A549 (cell line): ENCODE results near the gene CELF5. TPM values are rescaled to one million over a fixed set of nuclear protein-coding genes. Genes with fewer than 3 reads are reported as not detected.
A peak's percentile ranks its signal among the peaks of the same experiment; 100 is the strongest.

Experiments used
- ATAC-seq, 2 experiments: fragments of 200-7000 bp in 1 of 2; fragments of >200 bp in 1 of 2; cut with Nextera tagmentation in 1 of 2; cut with Tn5 transposase in 1 of 2; 3 replicates each; pipeline versions ENCODE4 v1.8.0 to v1.9.1; 2018 to 2020; ENCODE audit warnings: mild to moderate bottlenecking in 1 of 2, moderate library complexity in 1 of 2
- CTCF ChIA-PET: fragments of 300-600 bp; sonication (Branson Sonifier 250); formaldehyde crosslinking; extraction: SDS; loops from one replicate; lab custom pipeline; 2021; ENCODE audit warnings: antibody characterized with exemption, inconsistent platforms; lab: Yijun Ruan, JAX
- POLR2A ChIA-PET: fragments of 350-600 bp; formaldehyde crosslinking; extraction: SDS; loops from one replicate; lab custom pipeline; 2021; ENCODE audit warnings: antibody characterized with exemption, inconsistent platforms; lab: Yijun Ruan, JAX
- DNase-seq, 2 experiments: peaks; one replicate each; pipeline versions ENCODE4 v3.0.0 to v3.0.0-alpha.2; 2011 to 2016; ENCODE audit warnings: low read depth in 1 of 2, low spot score in 1 of 2
- FAIRE-seq: peaks from 2 replicates; lab custom pipeline; 2011; peaks lifted over from hg19 to GRCh38; lab: Jason Lieb, UNC
- H3K27ac ChIP-seq, 2 experiments: fragments of >200 bp; sonication (Bioruptor Twin); formaldehyde crosslinking; 3 replicates each; pipeline ENCODE4 v1.5.1; 2016 to 2017
- H3K4me1 ChIP-seq: fragments of >200 bp; sonication (Bioruptor Twin); formaldehyde crosslinking; 3 replicates; pipeline ENCODE4 v1.6.1; 2016
- H3K4me2 ChIP-seq: fragments of >200 bp; sonication (Bioruptor Twin); formaldehyde crosslinking; 3 replicates; pipeline ENCODE4 v1.6.1; 2016
- H3K4me3 ChIP-seq: fragments of >200 bp; sonication (Bioruptor Twin); formaldehyde crosslinking; 3 replicates; pipeline ENCODE4 v1.5.1; 2016
- H3K9me3 ChIP-seq: fragments of >200 bp; sonication (Bioruptor Twin); formaldehyde crosslinking; 3 replicates; pipeline ENCODE4 v1.6.1; 2016
- CBX2 ChIP-seq: fragments of 200-600 bp; sonication (generic); IDR thresholded peaks from 2 replicates; pipeline ENCODE4 v1.6.1; 2016; ENCODE audit warnings: low read depth, mild to moderate bottlenecking, borderline replicate concordance
- CHD4 ChIP-seq: fragments of 200-600 bp; sonication (generic); IDR thresholded peaks from 2 replicates; pipeline ENCODE4 v1.6.1; 2016; ENCODE audit warnings: antibody characterized with exemption, mild to moderate bottlenecking, borderline replicate concordance
- EHMT2 ChIP-seq: fragments of 200-600 bp; sonication (generic); IDR thresholded peaks from 2 replicates; pipeline ENCODE4 v1.6.1; 2016; ENCODE audit warnings: antibody characterized with exemption, low read depth, mild to moderate bottlenecking, moderate library complexity
- ESRRA ChIP-seq: fragments of 150-350 bp; IDR thresholded peaks from 2 replicates; pipeline ENCODE4 v1.6.1; 2014; ENCODE audit warnings: mild to moderate bottlenecking, low read length, borderline replicate concordance
- FOSB ChIP-seq: fragments of 250-450 bp; sonication (Bioruptor Pico); IDR thresholded peaks from 2 replicates; pipeline ENCODE4 v1.5.0; 2020; ENCODE audit warnings: mild to moderate bottlenecking, moderate library complexity
- FOXS1 ChIP-seq: fragments of 250-450 bp; sonication (Bioruptor Pico); IDR thresholded peaks from 2 replicates; pipeline ENCODE4 v1.5.0; 2020; ENCODE audit warnings: mild to moderate bottlenecking, moderate library complexity
- HEYL ChIP-seq: fragments of 250-450 bp; sonication (Bioruptor Pico); IDR thresholded peaks from 2 replicates; pipeline ENCODE4 v1.8.0; 2021; ENCODE audit warnings: mild to moderate bottlenecking, moderate library complexity
- JUN ChIP-seq, 2 experiments: fragments of >200 bp; sonication (Bioruptor Twin); formaldehyde crosslinking; IDR thresholded peaks; 2 replicates in 1 of 2; 3 replicates in 1 of 2; pipeline ENCODE4 v1.6.1; 2016 to 2017
- KDM5A ChIP-seq: fragments of 200-600 bp; sonication (generic); IDR thresholded peaks from 2 replicates; pipeline ENCODE4 v1.6.1; 2016; ENCODE audit warnings: antibody characterized with exemption, mild to moderate bottlenecking
- MAZ ChIP-seq: fragments of 150-350 bp; IDR thresholded peaks from 2 replicates; pipeline ENCODE4 v1.6.1; 2014; ENCODE audit warnings: antibody characterized with exemption, low read depth, low read length, borderline replicate concordance
- NPAS2 ChIP-seq: fragments of 250-450 bp; sonication (Bioruptor Pico); IDR thresholded peaks from 2 replicates; pipeline ENCODE4 v1.8.0; 2022; ENCODE audit warnings: mild to moderate bottlenecking, moderate library complexity, borderline replicate concordance
- NR3C1 ChIP-seq: fragments of >200 bp; sonication (Bioruptor Twin); formaldehyde crosslinking; IDR thresholded peaks from 3 replicates; pipeline ENCODE4 v1.6.1; 2017
- POLR2A ChIP-seq: IDR thresholded peaks from 2 replicates; pipeline ENCODE4 v1.6.1; 2012; ENCODE audit warnings: mild to moderate bottlenecking, low read length
- TFCP2L1 ChIP-seq: fragments of 250-450 bp; sonication (Bioruptor Pico); IDR thresholded peaks from 2 replicates; pipeline ENCODE4 v1.5.0; 2021; ENCODE audit warnings: mild to moderate bottlenecking
- TP53 ChIP-seq: fragments of 250-450 bp; sonication (Bioruptor Pico); IDR thresholded peaks from 2 replicates; pipeline ENCODE4 v1.5.0; 2021; ENCODE audit warnings: mild to moderate bottlenecking, moderate library complexity
- ZFP36 ChIP-seq: fragments of 450-650 bp; IDR thresholded peaks from 2 replicates; pipeline ENCODE4 v1.6.1; 2014; ENCODE audit warnings: borderline replicate concordance; ENCODE audit not compliant: partially characterized antibody
- WGBS: methylation state at CpG from one replicate; pipeline ENCODE4 v1.1.6; 2017; ENCODE audit errors: missing lambda C conversion rate; 5-methylcytosine and 5-hydroxymethylcytosine counted together
- polyA plus RNA-seq, 4 experiments: library from polyadenylated mRNA; depleted of rRNA in 3 of 4; stranded (reverse); fragments of >200 nt; fragmentation: RNase III in 1 of 4; extraction: RNeasy Plus Mini Kit Qiagen cat#74134 plus additional on column Dnase treatment in 1 of 4; gene quantifications; 2 replicates in 3 of 4; 3 replicates in 1 of 4; pipeline ENCODE4 v1.2.3, GENCODE V29; 2011 to 2017
- TF ChIP-seq, protein P1 (sequence below): IDR thresholded peaks from 2 replicates; pipeline ENCODE4 v1.6.1; 2012
- TF ChIP-seq, protein P2 (sequence below): fragments of 450-650 bp; IDR thresholded peaks from 2 replicates; pipeline ENCODE4 v1.6.1; 2014; ENCODE audit warnings: antibody characterized with exemption
- TF ChIP-seq, protein P3 (sequence below): fragments of >200 bp; sonication (Bioruptor Twin); formaldehyde crosslinking; IDR thresholded peaks from 2 replicates; pipeline ENCODE4 v1.6.1; 2016
- TF ChIP-seq, protein P4 (sequence below): IDR thresholded peaks from 2 replicates; pipeline ENCODE4 v1.6.1; 2012
- TF ChIP-seq, protein P5 (sequence below): fragments of 200-600 bp; sonication (generic); IDR thresholded peaks from 2 replicates; pipeline ENCODE4 v1.6.1; 2016; ENCODE audit warnings: antibody characterized with exemption, mild to moderate bottlenecking, moderate library complexity

Gene CELF5
- polyA plus RNA-seq, 2 of the 4 experiments (the other 2 are of a cell fraction) = 0.31 to 0.61 TPM

DNA sequence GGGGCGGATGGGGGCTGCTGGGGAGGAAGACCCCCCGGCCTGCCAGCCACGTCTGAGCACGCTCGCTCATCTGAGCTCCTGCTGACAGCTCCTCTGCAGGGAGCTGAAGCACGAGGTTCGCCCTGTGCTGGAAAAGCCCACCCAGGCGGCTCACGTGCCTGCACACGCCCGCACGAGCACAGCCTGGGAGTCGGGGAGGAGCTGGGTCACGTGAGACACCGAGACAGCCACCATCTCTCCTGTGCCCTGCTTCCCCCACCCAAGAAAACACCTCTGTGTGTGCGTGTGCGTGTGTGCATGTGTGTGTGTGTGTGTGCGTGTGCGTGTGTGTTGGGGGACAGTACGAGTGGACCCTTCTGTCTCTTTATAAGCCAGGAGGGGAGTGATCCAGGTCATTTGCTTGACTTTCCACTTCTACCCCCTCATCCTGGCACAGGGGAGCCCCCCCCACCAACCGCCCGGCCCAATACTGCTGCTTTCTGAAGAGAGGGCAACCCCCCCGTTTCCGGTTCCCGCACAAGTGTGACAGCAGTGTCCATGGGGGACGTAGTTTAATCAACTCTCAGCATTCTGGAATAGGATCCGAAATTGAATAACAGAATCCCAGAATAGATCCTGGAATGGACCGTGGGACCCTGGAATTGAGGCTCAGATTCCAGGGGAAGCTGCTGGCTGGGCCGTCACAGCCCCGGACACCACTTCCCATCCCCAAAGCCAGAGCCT, 42.5 kb downstream of the CELF5 start:
- Histone ChIP-seq H3K9me3 (no peaks in the 10 kb centered on the region), H3K4me2 (no peak overlapping the region), H3K4me3 (no peak overlapping the region)
- no peak for ATAC-seq
- POLR2A ChIA-PET = no interaction called here
- 36% methylated on average over 23 of the region's 30 CpGs for WGBS
- TF ChIP-seq NR3C1 (no peak), NPAS2 (CRISPR knock-in tag) (no peak), TFCP2L1 (CRISPR knock-in tag) (no peak), CHD4 (no peak), KDM5A (no peak), HEYL (CRISPR knock-in tag) (no peak)
- TF ChIP-seq, protein P1, sequence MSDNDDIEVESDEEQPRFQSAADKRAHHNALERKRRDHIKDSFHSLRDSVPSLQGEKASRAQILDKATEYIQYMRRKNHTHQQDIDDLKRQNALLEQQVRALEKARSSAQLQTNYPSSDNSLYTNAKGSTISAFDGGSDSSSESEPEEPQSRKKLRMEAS = no peak
- TF ChIP-seq, protein P2, sequence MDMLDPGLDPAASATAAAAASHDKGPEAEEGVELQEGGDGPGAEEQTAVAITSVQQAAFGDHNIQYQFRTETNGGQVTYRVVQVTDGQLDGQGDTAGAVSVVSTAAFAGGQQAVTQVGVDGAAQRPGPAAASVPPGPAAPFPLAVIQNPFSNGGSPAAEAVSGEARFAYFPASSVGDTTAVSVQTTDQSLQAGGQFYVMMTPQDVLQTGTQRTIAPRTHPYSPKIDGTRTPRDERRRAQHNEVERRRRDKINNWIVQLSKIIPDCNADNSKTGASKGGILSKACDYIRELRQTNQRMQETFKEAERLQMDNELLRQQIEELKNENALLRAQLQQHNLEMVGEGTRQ = peak; percentile 21; the same call in 1 of the 2 replicates
- TF ChIP-seq, all 56 proteins: peak for 1
- H3K4me1 ChIP-seq = no peaks in the 10 kb centered on the region
- CTCF ChIA-PET = no interaction called here
- no peak for FAIRE-seq
- no peak for DNase-seq
- H3K27ac ChIP-seq = no peak overlapping the region

DNA sequence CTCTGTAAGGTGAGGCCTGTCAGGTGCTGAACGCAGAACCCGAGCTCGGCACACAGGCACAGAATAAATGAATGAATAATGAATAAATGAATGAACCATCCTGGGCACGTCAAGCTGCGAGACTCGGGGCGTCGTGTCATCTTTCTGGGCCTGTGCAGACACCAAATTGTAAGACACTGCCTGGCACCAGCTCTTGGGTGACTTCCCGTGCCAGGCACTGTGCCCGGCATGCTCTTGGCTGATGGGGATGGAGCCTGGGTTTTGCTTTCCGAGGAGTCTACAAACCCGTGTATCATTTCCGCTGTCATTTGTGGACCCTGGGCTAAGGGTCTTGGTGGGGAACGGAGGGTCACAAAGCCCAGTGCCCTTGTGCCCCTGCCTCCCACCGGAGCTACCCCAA, 43.9 kb downstream of the CELF5 start:
- DNase-seq = no peak
- TF ChIP-seq FOSB (no peak), EHMT2 (no peak), TP53 (CRISPR knock-in tag) (no peak), ESRRA (no peak), JUN (IDR thresholded peaks at IDR 0.05) (no peak), POLR2A (no peak), MAZ (no peak), FOXS1 (CRISPR knock-in tag) (no peak), CBX2 (no peak), ZFP36 (no peak)
- TF ChIP-seq, protein P3, sequence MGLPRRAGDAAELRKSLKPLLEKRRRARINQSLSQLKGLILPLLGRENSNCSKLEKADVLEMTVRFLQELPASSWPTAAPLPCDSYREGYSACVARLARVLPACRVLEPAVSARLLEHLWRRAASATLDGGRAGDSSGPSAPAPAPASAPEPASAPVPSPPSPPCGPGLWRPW = no peak
- TF ChIP-seq, protein P4, sequence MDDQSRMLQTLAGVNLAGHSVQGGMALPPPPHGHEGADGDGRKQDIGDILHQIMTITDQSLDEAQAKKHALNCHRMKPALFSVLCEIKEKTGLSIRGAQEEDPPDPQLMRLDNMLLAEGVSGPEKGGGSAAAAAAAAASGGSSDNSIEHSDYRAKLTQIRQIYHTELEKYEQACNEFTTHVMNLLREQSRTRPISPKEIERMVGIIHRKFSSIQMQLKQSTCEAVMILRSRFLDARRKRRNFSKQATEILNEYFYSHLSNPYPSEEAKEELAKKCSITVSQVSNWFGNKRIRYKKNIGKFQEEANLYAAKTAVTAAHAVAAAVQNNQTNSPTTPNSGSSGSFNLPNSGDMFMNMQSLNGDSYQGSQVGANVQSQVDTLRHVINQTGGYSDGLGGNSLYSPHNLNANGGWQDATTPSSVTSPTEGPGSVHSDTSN = no peak
- TF ChIP-seq, protein P5, sequence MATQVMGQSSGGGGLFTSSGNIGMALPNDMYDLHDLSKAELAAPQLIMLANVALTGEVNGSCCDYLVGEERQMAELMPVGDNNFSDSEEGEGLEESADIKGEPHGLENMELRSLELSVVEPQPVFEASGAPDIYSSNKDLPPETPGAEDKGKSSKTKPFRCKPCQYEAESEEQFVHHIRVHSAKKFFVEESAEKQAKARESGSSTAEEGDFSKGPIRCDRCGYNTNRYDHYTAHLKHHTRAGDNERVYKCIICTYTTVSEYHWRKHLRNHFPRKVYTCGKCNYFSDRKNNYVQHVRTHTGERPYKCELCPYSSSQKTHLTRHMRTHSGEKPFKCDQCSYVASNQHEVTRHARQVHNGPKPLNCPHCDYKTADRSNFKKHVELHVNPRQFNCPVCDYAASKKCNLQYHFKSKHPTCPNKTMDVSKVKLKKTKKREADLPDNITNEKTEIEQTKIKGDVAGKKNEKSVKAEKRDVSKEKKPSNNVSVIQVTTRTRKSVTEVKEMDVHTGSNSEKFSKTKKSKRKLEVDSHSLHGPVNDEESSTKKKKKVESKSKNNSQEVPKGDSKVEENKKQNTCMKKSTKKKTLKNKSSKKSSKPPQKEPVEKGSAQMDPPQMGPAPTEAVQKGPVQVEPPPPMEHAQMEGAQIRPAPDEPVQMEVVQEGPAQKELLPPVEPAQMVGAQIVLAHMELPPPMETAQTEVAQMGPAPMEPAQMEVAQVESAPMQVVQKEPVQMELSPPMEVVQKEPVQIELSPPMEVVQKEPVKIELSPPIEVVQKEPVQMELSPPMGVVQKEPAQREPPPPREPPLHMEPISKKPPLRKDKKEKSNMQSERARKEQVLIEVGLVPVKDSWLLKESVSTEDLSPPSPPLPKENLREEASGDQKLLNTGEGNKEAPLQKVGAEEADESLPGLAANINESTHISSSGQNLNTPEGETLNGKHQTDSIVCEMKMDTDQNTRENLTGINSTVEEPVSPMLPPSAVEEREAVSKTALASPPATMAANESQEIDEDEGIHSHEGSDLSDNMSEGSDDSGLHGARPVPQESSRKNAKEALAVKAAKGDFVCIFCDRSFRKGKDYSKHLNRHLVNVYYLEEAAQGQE = no peak
- no peak overlapping the region for H3K4me2 ChIP-seq
- FAIRE-seq = no peak
- no peak overlapping the region for H3K4me3 ChIP-seq
- no peak overlapping the region for H3K27ac ChIP-seq
- ATAC-seq = no peak
- ChIA-PET CTCF (no interaction called here), POLR2A (no interaction called here)
- WGBS = 56% methylated on average over 14 of the region's 15 CpGs
- peaks cover 6% of the 10 kb centered on the region; the same call in 2 of the 3 replicates for H3K9me3 ChIP-seq
- no peaks in the 10 kb centered on the region for H3K4me1 ChIP-seq
